BLaER1 treated with 17β-estradiol and CSF1 and Interleukin-3, amounts not matched to agents 10 nM and 100 nM (cell line): ENCODE data around the gene NUP107.
A peak's percentile ranks its signal among the peaks of the same experiment; 100 is the strongest.
"Not testable (repeated sequence)": the region's sequence is repeated elsewhere in the genome, so short reads cannot be mapped to it uniquely, and the experiment has no call there.

Source experiments
- H3K27ac ChIP-seq, 11 experiments: shearing (Covaris generic); formaldehyde crosslinking; 2 replicates each; pipeline ENCODE4 v1.8.1; 2022
- H3K27me3 ChIP-seq, 11 experiments: shearing (Covaris generic); formaldehyde crosslinking; 2 replicates each; pipeline ENCODE4 v1.8.1; 2022
- H3K36me3 ChIP-seq, 11 experiments: shearing (Covaris generic); formaldehyde crosslinking; 2 replicates each; pipeline ENCODE4 v1.8.1; 2022
- H3K4me1 ChIP-seq, 10 experiments: shearing (Covaris generic); formaldehyde crosslinking; 2 replicates each; pipeline ENCODE4 v1.8.1; 2022
- H3K4me2 ChIP-seq, 11 experiments: shearing (Covaris generic); formaldehyde crosslinking; 2 replicates each; pipeline ENCODE4 v1.8.1; 2022
- H3K4me3 ChIP-seq, 10 experiments: shearing (Covaris generic); formaldehyde crosslinking; 2 replicates each; pipeline ENCODE4 v1.8.1; 2022
- H3K9ac ChIP-seq, 11 experiments: shearing (Covaris generic); formaldehyde crosslinking; 2 replicates each; pipeline ENCODE4 v1.8.1; 2022
- H3K9me3 ChIP-seq, 11 experiments: shearing (Covaris generic); formaldehyde crosslinking; replicated peaks in 1 of 11; 2 replicates each; pipeline ENCODE4 v1.8.1; 2022
- H4K20me1 ChIP-seq, 11 experiments: shearing (Covaris generic); formaldehyde crosslinking; 2 replicates each; pipeline ENCODE4 v1.8.1; 2022
- Cebpa-rat ChIP-seq, 11 experiments: shearing (Covaris generic); IDR thresholded peaks; 2 replicates each; pipeline ENCODE4 v1.8.1; 2022

Gene NUP107

DNA sequence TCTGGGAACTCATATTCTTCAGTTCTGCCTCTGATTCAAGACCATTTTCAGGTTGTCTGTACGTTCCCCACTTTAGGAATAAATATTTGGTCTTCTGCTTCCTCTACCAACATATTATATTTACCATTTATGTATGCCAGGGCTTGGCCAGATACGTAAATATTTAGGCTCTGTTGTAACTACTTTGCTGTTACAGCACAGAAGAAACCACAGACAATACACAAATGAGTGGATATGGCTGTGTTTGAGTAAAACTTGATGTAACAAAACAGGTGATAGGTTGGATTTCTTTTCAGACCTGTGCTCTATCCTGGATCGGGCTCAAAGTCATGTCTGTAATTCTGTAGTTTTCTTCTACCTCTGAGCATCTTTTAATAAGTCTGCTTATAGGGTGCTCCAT lies 38.6 kb upstream of the NUP107 start:
- H3K4me3 ChIP-seq, result no peak overlapping the region
- TF ChIP-seq Cebpa-rat (IDR thresholded peaks at IDR 0.05), result no peak
- peaks cover 65 to 100% (median 85%) of the 10 kb centered on the region in 11 experiments for H4K20me1 ChIP-seq
- H3K4me2 ChIP-seq, result peak overlapping the region in 1 of 11 experiments; percentile 7; a peak in 1 of 22 replicates
- H3K9me3 ChIP-seq, result no peaks in the 10 kb centered on the region
- 0 out of 22 replicates have a peak overlapping the region, but pooled peaks of 1 of the 11 experiments have one; percentile 17 for H3K27ac ChIP-seq
- H3K9ac ChIP-seq, result no peak overlapping the region; a peak in 1 of 22 replicates
- no peaks in the 10 kb centered on the region for H3K27me3 ChIP-seq
- peaks cover 0 to 33% (median 0%) of the 10 kb centered on the region in 10 experiments; a peak in 4 of 20 replicates for H3K4me1 ChIP-seq
- H3K36me3 ChIP-seq, result peaks cover 75 to 93% (median 83%) of the 10 kb centered on the region in 11 experiments

DNA sequence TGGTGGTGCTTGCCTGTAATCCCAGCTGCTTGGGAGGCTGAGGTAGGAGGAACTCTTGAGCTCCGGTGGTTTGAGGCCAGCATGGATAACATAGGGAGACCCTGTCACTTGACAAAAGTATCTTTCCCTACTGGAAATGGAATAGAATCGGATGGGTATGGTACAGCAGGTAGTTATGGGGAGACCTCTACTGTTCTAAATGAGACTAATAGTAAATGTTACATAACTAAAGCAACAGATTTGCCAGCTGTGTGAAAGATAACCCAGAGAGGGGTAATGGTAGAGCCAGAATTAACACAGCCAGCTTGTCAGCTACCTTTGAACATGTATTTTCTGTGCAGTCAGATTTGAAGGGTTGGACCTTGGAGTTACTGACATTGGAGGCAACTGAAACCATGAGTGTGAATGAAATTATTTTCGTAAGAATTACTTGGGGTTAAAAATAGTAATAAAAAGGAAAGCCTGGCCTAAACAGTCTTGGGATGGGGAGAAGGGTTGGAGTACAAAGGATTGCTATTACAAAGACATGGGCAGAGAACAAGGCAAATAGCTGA lies 21.7 kb upstream of the NUP107 start:
- peaks cover 26 to 59% (median 37%) of the 10 kb centered on the region in 11 experiments for H3K36me3 ChIP-seq
- peak overlapping the region in 6 of 11 experiments; percentile 58 to 81 (median 66); a peak in 9 of 22 replicates for H3K4me2 ChIP-seq
- peaks cover 0 to 84% (median 0%) of the 10 kb centered on the region in 11 experiments; a peak in 5 of 22 replicates for H4K20me1 ChIP-seq
- H3K27ac ChIP-seq, result peak overlapping the region in 1 of 11 experiments; percentile 55; a peak in 1 of 22 replicates
- no peak for TF ChIP-seq Cebpa-rat (IDR thresholded peaks at IDR 0.05)
- no peaks in the 10 kb centered on the region for H3K9me3 ChIP-seq
- H3K4me1 ChIP-seq, result peaks cover 12 to 60% (median 38%) of the 10 kb centered on the region in 10 experiments; a peak in 19 of 20 replicates
- no peaks in the 10 kb centered on the region for H3K27me3 ChIP-seq
- H3K4me3 ChIP-seq, result no peak overlapping the region
- no peak overlapping the region for H3K9ac ChIP-seq

DNA sequence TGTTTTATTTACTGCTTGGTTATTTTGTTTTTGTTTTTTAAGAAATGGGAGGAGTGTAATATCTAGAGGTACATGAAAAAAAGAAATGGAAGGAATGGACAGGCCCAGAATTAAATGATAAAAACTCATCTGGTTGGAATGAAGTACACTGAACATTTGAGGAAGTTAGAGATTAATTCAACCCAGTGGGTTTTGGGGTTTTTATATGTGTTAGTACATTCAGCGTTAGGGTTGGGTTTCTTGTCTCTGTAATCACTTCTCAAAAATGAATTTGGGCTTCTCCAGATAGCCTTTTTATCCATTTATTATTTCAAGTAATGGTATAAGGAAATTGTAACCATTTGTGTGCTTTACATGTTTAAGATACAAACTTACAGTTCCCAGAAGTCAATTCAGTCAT lies 19.5 kb upstream of the NUP107 start:
- H3K9ac ChIP-seq, result no peak overlapping the region
- no peaks in the 10 kb centered on the region for H3K9me3 ChIP-seq
- no peak overlapping the region for H3K27ac ChIP-seq
- H4K20me1 ChIP-seq, result peaks cover 0 to 62% (median 0%) of the 10 kb centered on the region in 11 experiments; a peak in 4 of 22 replicates
- no peak overlapping the region for H3K4me3 ChIP-seq
- H3K4me2 ChIP-seq, result 0 out of 22 replicates have a peak overlapping the region, but pooled peaks of 1 of the 11 experiments have one; percentile 2
- H3K4me1 ChIP-seq, result peaks cover 12 to 58% (median 36%) of the 10 kb centered on the region in 10 experiments; a peak in 19 of 20 replicates
- TF ChIP-seq Cebpa-rat (IDR thresholded peaks at IDR 0.05), result no peak
- peaks cover 9 to 39% (median 20%) of the 10 kb centered on the region in 11 experiments; a peak in 14 of 22 replicates for H3K36me3 ChIP-seq
- no peaks in the 10 kb centered on the region for H3K27me3 ChIP-seq

DNA sequence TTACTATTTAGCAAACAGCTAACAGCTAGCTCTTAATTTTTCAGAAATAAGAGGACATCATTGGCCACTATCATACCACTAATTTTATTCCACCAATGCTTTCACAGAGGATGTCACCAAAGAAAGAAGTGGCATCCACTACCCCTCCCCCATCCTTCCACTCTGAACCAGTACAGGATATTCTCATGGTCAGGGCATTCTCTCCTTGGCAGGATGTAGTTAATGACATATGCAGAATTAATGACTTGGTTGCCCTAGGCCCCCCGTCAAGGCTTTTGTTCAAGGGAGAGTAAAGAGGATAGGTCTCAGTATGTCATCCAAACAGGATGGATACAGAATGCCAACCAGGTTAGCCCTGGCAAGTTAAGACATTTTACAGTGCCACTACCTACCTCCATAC lies 18.9 kb upstream of the NUP107 start:
- Histone ChIP-seq H3K27ac (no peak overlapping the region), H3K9me3 (no peaks in the 10 kb centered on the region), H3K27me3 (no peaks in the 10 kb centered on the region), H3K9ac (no peak overlapping the region), H3K4me2 (0 out of 22 replicates have a peak overlapping the region, but pooled peaks of 1 of the 11 experiments have one; percentile 2), H3K4me1 (peaks cover 10 to 51% (median 31%) of the 10 kb centered on the region in 10 experiments; a peak in 19 of 20 replicates), H3K4me3 (no peak overlapping the region), H3K36me3 (peaks cover 5 to 33% (median 14%) of the 10 kb centered on the region in 11 experiments; a peak in 14 of 22 replicates), H4K20me1 (peaks cover 0 to 56% (median 0%) of the 10 kb centered on the region in 11 experiments; a peak in 4 of 22 replicates)
- no peak for TF ChIP-seq Cebpa-rat (IDR thresholded peaks at IDR 0.05)

DNA sequence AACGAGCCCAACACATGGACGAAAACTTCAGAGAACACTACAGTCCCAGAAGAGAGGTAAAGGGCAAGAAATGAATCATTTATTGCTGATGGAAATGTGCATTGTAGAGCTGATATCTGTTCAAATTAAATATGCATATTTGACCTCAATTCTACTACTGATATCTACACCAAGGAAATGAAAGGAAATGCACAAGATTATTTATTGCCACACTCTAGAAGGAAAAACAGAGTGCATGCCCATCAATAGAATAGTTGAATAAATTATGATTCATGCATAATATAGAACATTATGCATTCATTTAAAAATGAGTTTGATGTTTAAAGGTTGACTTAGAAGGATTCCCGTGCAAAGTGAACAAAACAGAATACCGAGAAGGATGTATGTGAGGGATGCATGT lies 15.6 kb upstream of the NUP107 start:
- no peaks in the 10 kb centered on the region for H3K27me3 ChIP-seq
- H3K4me2 ChIP-seq, result no peak overlapping the region
- H3K27ac ChIP-seq, result no peak overlapping the region
- no peak overlapping the region for H3K9ac ChIP-seq
- H3K9me3 ChIP-seq, result no peaks in the 10 kb centered on the region
- H3K4me1 ChIP-seq, result peaks cover 10 to 39% (median 24%) of the 10 kb centered on the region in 10 experiments
- H3K4me3 ChIP-seq, result no peak overlapping the region
- H3K36me3 ChIP-seq, result peaks cover 0 to 4% (median 0%) of the 10 kb centered on the region in 11 experiments; a peak in 4 of 22 replicates
- peaks cover 0 to 24% (median 0%) of the 10 kb centered on the region in 11 experiments; a peak in 2 of 22 replicates for H4K20me1 ChIP-seq
- TF ChIP-seq Cebpa-rat (IDR thresholded peaks at IDR 0.05), result no peak

DNA sequence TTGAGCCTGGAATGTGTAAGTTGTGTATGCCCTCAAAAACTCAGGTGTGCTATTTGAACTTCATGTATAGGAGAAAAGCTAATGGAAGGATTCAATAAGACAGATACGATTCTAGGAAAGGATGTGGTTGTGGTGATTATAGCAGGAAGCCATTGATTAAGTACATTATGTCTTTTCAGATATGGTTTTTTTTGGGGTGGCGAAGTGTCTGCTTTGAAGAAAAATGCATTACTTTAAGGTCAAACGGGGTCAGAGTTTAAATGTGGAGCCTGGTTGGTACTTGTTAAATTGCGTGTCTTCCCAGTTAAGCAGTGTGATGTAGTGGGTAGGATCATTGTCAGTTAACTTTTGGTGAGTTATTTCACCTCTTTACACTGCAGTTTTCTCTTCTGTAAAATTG lies 13.0 kb upstream of the NUP107 start:
- H3K4me3 ChIP-seq, result no peak overlapping the region
- H3K4me1 ChIP-seq, result peaks cover 12 to 39% (median 20%) of the 10 kb centered on the region in 10 experiments
- H3K9ac ChIP-seq, result no peak overlapping the region
- no peak for TF ChIP-seq Cebpa-rat (IDR thresholded peaks at IDR 0.05)
- no peaks in the 10 kb centered on the region for H3K36me3 ChIP-seq
- H3K4me2 ChIP-seq, result peak overlapping the region in 3 of 11 experiments; percentile 0 to 14 (median 13); a peak in 1 of 22 replicates
- H3K27me3 ChIP-seq, result no peaks in the 10 kb centered on the region
- no peak overlapping the region for H3K27ac ChIP-seq
- H4K20me1 ChIP-seq, result 0 out of 22 replicates have a peak, but pooled peaks cover 0 to under 1% (median 0%) of the 10 kb centered on the region in 11 experiments
- no peaks in the 10 kb centered on the region for H3K9me3 ChIP-seq

DNA sequence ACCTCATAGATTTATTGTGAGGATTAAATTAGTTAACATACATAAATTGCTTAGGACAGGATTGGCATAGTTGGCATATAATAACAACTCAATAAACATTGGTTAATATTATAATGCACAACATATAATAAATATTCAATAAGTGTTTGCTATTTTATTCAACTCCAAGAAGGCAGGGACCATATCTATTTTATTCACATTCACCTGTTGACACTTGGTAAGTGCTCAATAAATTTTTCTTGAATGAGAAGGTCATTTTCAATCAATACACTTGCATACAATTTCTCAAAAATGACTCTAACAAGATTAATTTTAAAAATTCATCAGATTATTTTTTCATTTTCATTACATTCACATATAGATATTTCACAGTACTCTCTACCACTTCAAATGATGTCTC lies 12.4 kb upstream of the NUP107 start:
- H3K9ac ChIP-seq, result no peak overlapping the region
- H3K4me3 ChIP-seq, result no peak overlapping the region
- peaks cover 12 to 39% (median 20%) of the 10 kb centered on the region in 10 experiments for H3K4me1 ChIP-seq
- no peaks in the 10 kb centered on the region for H3K36me3 ChIP-seq
- no peak for TF ChIP-seq Cebpa-rat (IDR thresholded peaks at IDR 0.05)
- no peaks in the 10 kb centered on the region for H4K20me1 ChIP-seq
- peak overlapping the region in 1 of 11 experiments; percentile 9; a peak in 1 of 22 replicates for H3K4me2 ChIP-seq
- H3K9me3 ChIP-seq, result no peaks in the 10 kb centered on the region
- H3K27me3 ChIP-seq, result no peaks in the 10 kb centered on the region
- peak overlapping the region in 1 of 11 experiments; percentile 38; a peak in 1 of 22 replicates for H3K27ac ChIP-seq

DNA sequence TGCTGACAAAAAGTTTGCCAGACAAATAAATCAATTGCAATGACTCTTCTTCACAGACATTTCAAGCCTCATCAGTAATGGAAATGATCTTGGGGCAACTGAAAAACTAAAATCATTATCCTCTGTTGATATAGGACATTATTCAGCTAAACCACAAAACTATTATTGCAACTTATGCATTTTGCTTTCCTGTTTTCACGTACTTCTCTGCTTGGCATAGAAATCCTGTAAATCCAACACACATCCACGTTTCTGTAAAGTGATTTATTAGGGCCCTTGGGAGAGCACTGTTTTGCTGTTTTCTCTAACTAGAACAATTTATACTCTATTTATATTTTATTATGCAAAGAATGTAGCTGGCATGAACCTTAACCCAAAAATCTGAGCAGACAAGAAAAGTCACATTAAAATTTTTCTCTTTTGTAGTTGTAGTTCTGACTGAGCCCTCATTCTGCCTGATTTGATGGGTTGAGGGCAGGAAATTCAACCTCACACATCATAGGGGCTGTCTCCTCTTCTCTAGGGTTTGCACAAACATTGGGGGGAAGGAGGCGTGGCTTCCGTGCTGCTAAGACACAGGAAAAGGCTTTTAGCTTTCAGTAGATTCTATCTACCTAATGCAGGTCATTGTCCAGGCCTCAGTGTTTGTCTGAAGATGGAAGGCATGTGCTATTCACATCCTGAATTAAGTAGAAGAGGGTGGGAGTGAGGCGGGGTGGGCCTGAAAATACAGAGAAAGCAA lies 11.5 kb upstream of the NUP107 start:
- peak overlapping the region; percentile 52 to 71 (median 61) for H3K4me2 ChIP-seq
- TF ChIP-seq Cebpa-rat (IDR thresholded peaks at IDR 0.05), result no peak
- no peak overlapping the region for H3K4me3 ChIP-seq
- no peaks in the 10 kb centered on the region for H3K27me3 ChIP-seq
- no peaks in the 10 kb centered on the region for H3K9me3 ChIP-seq
- H3K4me1 ChIP-seq, result peaks cover 12 to 39% (median 20%) of the 10 kb centered on the region in 10 experiments
- no peaks in the 10 kb centered on the region for H4K20me1 ChIP-seq
- H3K27ac ChIP-seq, result peak overlapping the region in 5 of 11 experiments; percentile 5 to 53 (median 38); a peak in 8 of 22 replicates
- H3K36me3 ChIP-seq, result no peaks in the 10 kb centered on the region
- H3K9ac ChIP-seq, result peak overlapping the region in 6 of 11 experiments; percentile 4 to 40 (median 18); a peak in 6 of 22 replicates

DNA sequence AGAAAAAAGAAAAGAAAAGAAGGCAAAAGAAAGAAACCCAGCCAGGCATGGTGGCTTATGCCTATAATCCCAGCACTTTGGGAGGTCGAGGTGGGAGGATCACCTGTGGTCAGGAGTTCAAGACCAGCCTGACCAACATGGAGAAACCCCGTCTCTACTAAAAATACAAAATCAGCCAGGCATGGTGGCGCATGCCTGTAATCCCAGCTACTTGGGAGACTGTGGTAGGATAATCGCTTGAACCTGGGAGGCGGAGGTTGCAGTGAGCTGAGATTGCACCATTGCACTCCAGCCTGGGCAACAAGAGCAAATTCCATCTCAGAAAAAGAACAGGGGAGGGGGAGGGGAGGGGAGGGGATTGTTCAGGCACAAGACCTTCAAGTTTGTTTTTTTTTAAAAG lies 9.9 kb upstream of the NUP107 start:
- not testable (repeated sequence) for H3K36me3 ChIP-seq, H3K9me3 ChIP-seq, H3K27ac ChIP-seq, H4K20me1 ChIP-seq, H3K4me3 ChIP-seq, H3K27me3 ChIP-seq, H3K9ac ChIP-seq
- Histone ChIP-seq H3K4me2 (peak overlapping the region in 5 of 11 experiments; percentile 5 to 68 (median 16); a peak in 2 of 22 replicates), H3K4me1 (peaks cover 12 to 39% (median 20%) of the 10 kb centered on the region in 10 experiments)
